Heart left ventricle (tissue), 13 donors: ENCODE results near the gene KLHL26.

Source experiments
- POLR2A ChIP-seq, 2 donors: fragments of 450-650 bp; IDR thresholded peaks; one replicate each; pipeline ENCODE4 v1.6.1; 2017; ENCODE audit warnings: antibody characterized with exemption in 2 of 2, mild to moderate bottlenecking in 2 of 2, moderate library complexity in 2 of 2
- TF ChIP-seq, protein P1 (sequence below), 12 donors: fragments of 200-600 bp; sonication (generic) in 4 of 12; IDR thresholded peaks; one replicate each; pipeline versions ENCODE4 v1.5.0 to v1.8.0; 2018 to 2022; ENCODE audit warnings: antibody characterized with exemption in 12 of 12, mild to moderate bottlenecking in 5 of 12
- donor health status: ischemic (EF 13 %, LVEDD 7.1; RV severe dilation, severe dysfunction).
- donor health status: DM: no; HTN: yes; CAD: no.
- donor health status: DM: no; HTN: no; CAD: no.
- donor health status: ischemic (EF 25% LVEDD 6.9; RV normal size, moderate dysfunction).
- donor health status: ischemic (EF 25% LVEDD 5.7; RV mildly dilated, moderate dysfunction).
- donor health status: ischemic (EF 35%, LVEDD 5.7; RV mildly dilated, moderate dysfunction).
- donor health status: nonischemic (EF 11% LVEDD 7.7; RV severe dilation, severe dysfunction).
- donor health status: DM: yes; HTN: yes; CAD: no.
- donor health status: PGD.
- donor health status: ischemic (EF 29% LVEDD 5.4; RV normal size, mild dysfunction).
- donor health status: nonischemic (EF 23%, LVEDD 6.1; RV moderate dilation, normal function).

- TF ChIP-seq, protein P1, sequence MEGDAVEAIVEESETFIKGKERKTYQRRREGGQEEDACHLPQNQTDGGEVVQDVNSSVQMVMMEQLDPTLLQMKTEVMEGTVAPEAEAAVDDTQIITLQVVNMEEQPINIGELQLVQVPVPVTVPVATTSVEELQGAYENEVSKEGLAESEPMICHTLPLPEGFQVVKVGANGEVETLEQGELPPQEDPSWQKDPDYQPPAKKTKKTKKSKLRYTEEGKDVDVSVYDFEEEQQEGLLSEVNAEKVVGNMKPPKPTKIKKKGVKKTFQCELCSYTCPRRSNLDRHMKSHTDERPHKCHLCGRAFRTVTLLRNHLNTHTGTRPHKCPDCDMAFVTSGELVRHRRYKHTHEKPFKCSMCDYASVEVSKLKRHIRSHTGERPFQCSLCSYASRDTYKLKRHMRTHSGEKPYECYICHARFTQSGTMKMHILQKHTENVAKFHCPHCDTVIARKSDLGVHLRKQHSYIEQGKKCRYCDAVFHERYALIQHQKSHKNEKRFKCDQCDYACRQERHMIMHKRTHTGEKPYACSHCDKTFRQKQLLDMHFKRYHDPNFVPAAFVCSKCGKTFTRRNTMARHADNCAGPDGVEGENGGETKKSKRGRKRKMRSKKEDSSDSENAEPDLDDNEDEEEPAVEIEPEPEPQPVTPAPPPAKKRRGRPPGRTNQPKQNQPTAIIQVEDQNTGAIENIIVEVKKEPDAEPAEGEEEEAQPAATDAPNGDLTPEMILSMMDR (IDR thresholded peaks at IDR 0.05) = peak in 6 of 12 donors; percentile 4 to 37 (median 20)
- TF ChIP-seq POLR2A (IDR thresholded peaks at IDR 0.05) = no peak
Measured at GRCh38 chr19:18589380-18590272, 47.2 kb upstream of the KLHL26 start.
